ENCODE measurements around the gene WDR33.

- no peak for TF ChIP-seq POLR2A (IDR thresholded peaks at IDR 0.05)
- TF ChIP-seq CTCF (IDR thresholded peaks at IDR 0.05): peak in 1 of 6 experiments; percentile 23
- no peak for TF ChIP-seq POLR2AphosphoS5 (IDR thresholded peaks at IDR 0.05)
Measured at GRCh38 chr2:127658641-127659407, 152.1 kb downstream of the WDR33 start.
